Measurements from ENCODE around the gene SPEF1. TPM values are rescaled to one million over a fixed set of nuclear protein-coding genes. Genes with fewer than 3 reads are reported as not detected.

SPEF1 gene
- total and polyA plus RNA-seq, 10 donors: 0.06 to 0.11 TPM; not detected in 8

GRCh38 chr20:3825526-3825925 lies 44.3 kb upstream of the SPEF1 start:
- no peak for DNase-seq
- TF ChIP-seq POLR2A (IDR thresholded peaks at IDR 0.05): no peak
- no peak for TF ChIP-seq CTCF (IDR thresholded peaks at IDR 0.05 in 8 of 11, conservative IDR thresholded peaks at IDR 0.05 in 3 of 11)
- TF ChIP-seq POLR2AphosphoS5 (IDR thresholded peaks at IDR 0.05): no peak
- Histone ChIP-seq H3K27me3 (replicated peaks in 1 of 7) (no peaks in the 10 kb centered on the region), H3K4me3 (no peak overlapping the region), H3K27ac (peak overlapping the region in 2 of 8 donors; percentile 4 to 14), H3K9me3 (no peaks in the 10 kb centered on the region), H3K36me3 (peaks cover 0 to 71% (median 39%) of the 10 kb centered on the region in 6 donors), H3K4me1 (peaks cover 6 to 42% (median 15%) of the 10 kb centered on the region in 6 donors)
- 80 to 89% (median 85%) methylated on average over 7 of the region's 7 CpGs for WGBS, 5 donors
- intact Hi-C loops (cut with DNase I; ENCODE audit: low total_unique reads): no loop called here

DNA sequence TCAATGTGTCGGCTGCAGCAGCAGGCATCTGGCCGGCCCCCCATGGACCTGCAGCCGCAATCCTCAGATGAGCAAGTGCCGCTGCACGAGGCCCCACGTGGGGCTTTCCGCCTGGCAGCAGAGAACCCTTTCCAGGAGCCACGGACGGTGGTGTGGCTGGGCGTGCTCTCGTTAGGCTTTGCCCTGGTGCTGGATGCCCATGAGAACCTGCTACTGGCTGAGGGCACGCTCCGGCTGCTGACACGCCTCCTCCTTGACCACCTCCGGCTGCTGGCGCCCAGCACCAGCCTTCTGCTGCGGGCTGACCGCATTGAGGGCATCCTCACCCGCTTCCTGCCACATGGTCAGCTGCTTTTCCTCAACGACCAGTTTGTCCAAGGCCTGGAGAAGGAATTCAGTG lies 42.6 kb upstream of the SPEF1 start:
- no peaks in the 10 kb centered on the region for H3K27me3 ChIP-seq (replicated peaks in 1 of 7)
- WGBS, 5 donors: 63 to 87% (median 80%) methylated on average over 10 to 20 of the region's 20 CpGs
- intact Hi-C loops (cut with DNase I; ENCODE audit: low total_unique reads): no loop called here
- DNase-seq: no peak
- H3K27ac ChIP-seq: peak overlapping the region in 5 of 8 donors; percentile 11 to 59 (median 51)
- peaks cover 0 to 71% (median 39%) of the 10 kb centered on the region in 6 donors for H3K36me3 ChIP-seq
- TF ChIP-seq CTCF (IDR thresholded peaks at IDR 0.05 in 8 of 11, conservative IDR thresholded peaks at IDR 0.05 in 3 of 11) (no peak), POLR2AphosphoS5 (IDR thresholded peaks at IDR 0.05) (peak in 2 of 3 donors; percentile 38 to 61), POLR2A (IDR thresholded peaks at IDR 0.05) (no peak)
- H3K4me3 ChIP-seq: no peak overlapping the region
- peaks cover 12 to 54% (median 27%) of the 10 kb centered on the region in 6 donors for H3K4me1 ChIP-seq
- no peaks in the 10 kb centered on the region for H3K9me3 ChIP-seq

DNA sequence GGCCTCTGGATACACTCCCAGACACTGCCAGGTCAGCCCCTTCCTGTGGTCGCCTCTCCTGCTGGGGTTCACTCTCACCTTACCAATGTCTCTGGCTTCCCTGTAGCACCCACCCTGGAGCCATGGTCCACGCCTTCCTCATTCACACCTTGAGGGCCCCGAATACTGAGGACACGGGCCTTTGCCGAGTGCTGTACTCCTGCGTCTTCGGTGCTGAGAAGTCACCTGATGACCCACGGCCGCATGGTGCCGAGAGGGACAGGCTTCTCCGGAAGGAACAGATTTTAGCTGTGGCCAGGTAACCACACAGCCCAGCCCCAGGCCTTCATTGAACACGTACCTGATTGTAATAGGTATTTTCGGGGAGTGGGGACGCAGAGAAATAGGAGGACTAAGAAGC lies 40.7 kb upstream of the SPEF1 start:
- TF ChIP-seq POLR2AphosphoS5 (IDR thresholded peaks at IDR 0.05) (no peak), POLR2A (IDR thresholded peaks at IDR 0.05) (no peak), CTCF (IDR thresholded peaks at IDR 0.05 in 8 of 11, conservative IDR thresholded peaks at IDR 0.05 in 3 of 11) (no peak)
- H3K27ac ChIP-seq: peak overlapping the region in 2 of 8 donors; percentile 96 to 98
- no peaks in the 10 kb centered on the region for H3K27me3 ChIP-seq (replicated peaks in 1 of 7)
- peaks cover 18 to 69% (median 38%) of the 10 kb centered on the region in 6 donors for H3K4me1 ChIP-seq
- peaks cover 0 to 52% (median 37%) of the 10 kb centered on the region in 6 donors for H3K36me3 ChIP-seq
- H3K4me3 ChIP-seq: no peak overlapping the region
- DNase-seq: peak; percentile 82
- intact Hi-C loops (cut with DNase I; ENCODE audit: low total_unique reads): no loop called here
- 93 to 96% (median 94%) methylated on average over 14 of the region's 14 CpGs for WGBS, 5 donors
- no peaks in the 10 kb centered on the region for H3K9me3 ChIP-seq

DNA sequence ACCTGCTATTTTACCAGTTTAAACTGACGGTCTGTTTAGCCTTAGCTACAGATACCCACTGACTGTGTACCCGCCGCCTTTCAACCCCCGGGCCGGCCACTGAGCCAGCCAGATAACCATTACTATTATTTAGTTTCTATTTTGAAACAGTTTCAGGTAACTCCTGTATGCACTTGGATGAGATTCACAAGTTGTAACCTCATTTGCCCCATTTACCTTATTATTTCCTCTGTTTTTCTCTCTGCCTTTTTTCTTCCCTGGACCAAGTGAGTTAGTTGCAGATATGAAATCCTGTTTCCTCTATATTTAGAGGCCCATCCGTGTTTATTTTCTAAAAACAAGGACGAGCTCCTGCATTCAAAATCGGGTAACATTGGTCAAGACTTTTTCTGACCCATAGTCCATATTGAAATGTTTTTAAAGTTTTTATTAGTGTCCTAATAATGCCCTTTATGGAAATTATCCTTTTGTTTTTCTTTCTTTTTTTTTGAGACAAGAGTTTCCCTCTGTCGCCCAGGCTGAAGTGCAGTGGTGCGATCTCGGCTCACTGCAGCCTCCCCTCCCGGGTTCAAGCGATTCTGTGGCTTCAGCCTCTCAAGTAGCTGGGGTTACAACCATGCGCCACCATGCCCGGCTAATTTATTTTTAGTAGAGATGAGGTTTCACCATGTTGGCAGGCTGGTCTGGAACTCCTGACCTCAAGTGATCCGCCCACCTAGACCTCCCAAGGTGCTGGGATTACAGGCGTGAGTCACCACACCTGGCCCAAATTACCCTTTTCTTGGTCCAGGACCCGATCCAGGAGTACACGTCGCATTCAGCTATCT lies 39.9 kb upstream of the SPEF1 start:
- H3K36me3 ChIP-seq: peaks cover 0 to 44% (median 34%) of the 10 kb centered on the region in 6 donors
- DNase-seq: no peak
- H3K27ac ChIP-seq: peak overlapping the region; percentile 96 to 99 (median 98)
- WGBS, 5 donors: 40 to 52% (median 51%) methylated on average over 20 of the region's 20 CpGs
- peak overlapping the region; percentile 43 to 94 (median 74) for H3K4me3 ChIP-seq
- H3K9me3 ChIP-seq: no peaks in the 10 kb centered on the region
- TF ChIP-seq POLR2A (IDR thresholded peaks at IDR 0.05) (no peak), CTCF (IDR thresholded peaks at IDR 0.05 in 8 of 11, conservative IDR thresholded peaks at IDR 0.05 in 3 of 11) (no peak), POLR2AphosphoS5 (IDR thresholded peaks at IDR 0.05) (no peak)
- intact Hi-C loops (cut with DNase I; ENCODE audit: low total_unique reads): no loop called here
- peaks cover 21 to 71% (median 43%) of the 10 kb centered on the region in 6 donors for H3K4me1 ChIP-seq
- no peaks in the 10 kb centered on the region for H3K27me3 ChIP-seq (replicated peaks in 1 of 7)
